A549 (cell line): ENCODE measurements around the gene SOD3. TPM values are rescaled to one million over a fixed set of nuclear protein-coding genes. Genes with fewer than 3 reads are reported as not detected.

Source experiments
- ATAC-seq, 2 experiments: fragments of 200-7000 bp in 1 of 2; fragments of >200 bp in 1 of 2; cut with Nextera tagmentation in 1 of 2; cut with Tn5 transposase in 1 of 2; 3 replicates each; pipeline versions ENCODE4 v1.8.0 to v1.9.1; 2018 to 2020; ENCODE audit warnings: mild to moderate bottlenecking in 1 of 2, moderate library complexity in 1 of 2
- CTCF ChIA-PET: fragments of 300-600 bp; sonication (Branson Sonifier 250); formaldehyde crosslinking; extraction: SDS; loops from one replicate; lab custom pipeline; 2021; ENCODE audit warnings: antibody characterized with exemption, inconsistent platforms; lab: Yijun Ruan, JAX
- POLR2A ChIA-PET: fragments of 350-600 bp; formaldehyde crosslinking; extraction: SDS; loops from one replicate; lab custom pipeline; 2021; ENCODE audit warnings: antibody characterized with exemption, inconsistent platforms; lab: Yijun Ruan, JAX
- DNase-seq, 2 experiments: peaks; one replicate each; pipeline versions ENCODE4 v3.0.0 to v3.0.0-alpha.2; 2011 to 2016; ENCODE audit warnings: low read depth in 1 of 2, low spot score in 1 of 2
- FAIRE-seq: peaks from 2 replicates; lab custom pipeline; 2011; peaks lifted over from hg19 to GRCh38; lab: Jason Lieb, UNC
- H3K27ac ChIP-seq, 2 experiments: fragments of >200 bp; sonication (Bioruptor Twin); formaldehyde crosslinking; 3 replicates each; pipeline ENCODE4 v1.5.1; 2016 to 2017
- H3K4me1 ChIP-seq: fragments of >200 bp; sonication (Bioruptor Twin); formaldehyde crosslinking; 3 replicates; pipeline ENCODE4 v1.6.1; 2016
- H3K4me2 ChIP-seq: fragments of >200 bp; sonication (Bioruptor Twin); formaldehyde crosslinking; 3 replicates; pipeline ENCODE4 v1.6.1; 2016
- H3K4me3 ChIP-seq: fragments of >200 bp; sonication (Bioruptor Twin); formaldehyde crosslinking; 3 replicates; pipeline ENCODE4 v1.5.1; 2016
- H3K9me3 ChIP-seq: fragments of >200 bp; sonication (Bioruptor Twin); formaldehyde crosslinking; 3 replicates; pipeline ENCODE4 v1.6.1; 2016
- CHD4 ChIP-seq: fragments of 200-600 bp; sonication (generic); IDR thresholded peaks from 2 replicates; pipeline ENCODE4 v1.6.1; 2016; ENCODE audit warnings: antibody characterized with exemption, mild to moderate bottlenecking, borderline replicate concordance
- EHF ChIP-seq: fragments of 250-450 bp; sonication (Bioruptor Pico); IDR thresholded peaks from 2 replicates; pipeline ENCODE4 v1.5.0; 2020; ENCODE audit warnings: mild to moderate bottlenecking
- EHMT2 ChIP-seq: fragments of 200-600 bp; sonication (generic); IDR thresholded peaks from 2 replicates; pipeline ENCODE4 v1.6.1; 2016; ENCODE audit warnings: antibody characterized with exemption, low read depth, mild to moderate bottlenecking, moderate library complexity
- ESRRA ChIP-seq: fragments of 150-350 bp; IDR thresholded peaks from 2 replicates; pipeline ENCODE4 v1.6.1; 2014; ENCODE audit warnings: mild to moderate bottlenecking, low read length, borderline replicate concordance
- FOSL2 ChIP-seq, 2 experiments: fragments of 450-650 bp in 1 of 2; fragments of >200 bp in 1 of 2; sonication (Bioruptor Twin) in 1 of 2; formaldehyde crosslinking; IDR thresholded peaks; 2 replicates each; pipeline versions ENCODE4 v1.5.0 to v1.6.1; 2016 to 2020; ENCODE audit warnings: mild to moderate bottlenecking in 1 of 2, moderate library complexity in 1 of 2
- HDAC2 ChIP-seq: fragments of 200-600 bp; sonication (generic); IDR thresholded peaks from 2 replicates; pipeline ENCODE4 v1.6.1; 2016
- HEYL ChIP-seq: fragments of 250-450 bp; sonication (Bioruptor Pico); IDR thresholded peaks from 2 replicates; pipeline ENCODE4 v1.8.0; 2021; ENCODE audit warnings: mild to moderate bottlenecking, moderate library complexity
- HOXB13 ChIP-seq: fragments of 250-450 bp; sonication (Bioruptor Pico); IDR thresholded peaks from 2 replicates; pipeline ENCODE4 v1.5.0; 2020; ENCODE audit warnings: low read depth, mild to moderate bottlenecking, moderate library complexity
- HOXB5 ChIP-seq: fragments of 250-450 bp; sonication (Bioruptor Pico); IDR thresholded peaks from 2 replicates; pipeline ENCODE4 v1.5.0; 2020; ENCODE audit warnings: mild to moderate bottlenecking, moderate library complexity
- JUN ChIP-seq, 2 experiments: fragments of >200 bp; sonication (Bioruptor Twin); formaldehyde crosslinking; IDR thresholded peaks; 2 replicates in 1 of 2; 3 replicates in 1 of 2; pipeline ENCODE4 v1.6.1; 2016 to 2017
- JUNB ChIP-seq: fragments of >200 bp; sonication (Bioruptor Twin); formaldehyde crosslinking; IDR thresholded peaks from 2 replicates; pipeline ENCODE4 v1.6.1; 2016
- KDM5A ChIP-seq: fragments of 200-600 bp; sonication (generic); IDR thresholded peaks from 2 replicates; pipeline ENCODE4 v1.6.1; 2016; ENCODE audit warnings: antibody characterized with exemption, mild to moderate bottlenecking
- MAFK ChIP-seq: fragments of 450-650 bp; IDR thresholded peaks from 2 replicates; pipeline ENCODE4 v1.6.1; 2014; ENCODE audit not compliant: partially characterized antibody
- MYC ChIP-seq: IDR thresholded peaks from 2 replicates; pipeline ENCODE4 v1.6.1; 2012; ENCODE audit warnings: mild to moderate bottlenecking, inconsistent platforms, low read length, improper control_type of control experiment, borderline replicate concordance
- NR3C1 ChIP-seq: fragments of >200 bp; sonication (Bioruptor Twin); formaldehyde crosslinking; IDR thresholded peaks from 3 replicates; pipeline ENCODE4 v1.6.1; 2017
- POLR2A ChIP-seq: IDR thresholded peaks from 2 replicates; pipeline ENCODE4 v1.6.1; 2012; ENCODE audit warnings: mild to moderate bottlenecking, low read length
- RAD21 ChIP-seq, 2 experiments: fragments of >200 bp in 1 of 2; sonication (Bioruptor Twin) in 1 of 2; formaldehyde crosslinking in 1 of 2; IDR thresholded peaks in 1 of 2; conservative IDR thresholded peaks in 1 of 2; 2 replicates in 1 of 2; 3 replicates in 1 of 2; pipeline ENCODE4 v1.6.1; 2012 to 2018; ENCODE audit warnings: inconsistent platforms in 1 of 2
- RARB ChIP-seq: fragments of 250-450 bp; sonication (Bioruptor Pico); IDR thresholded peaks from 2 replicates; pipeline ENCODE4 v1.8.0; 2021; ENCODE audit warnings: mild to moderate bottlenecking, moderate library complexity
- TFCP2L1 ChIP-seq: fragments of 250-450 bp; sonication (Bioruptor Pico); IDR thresholded peaks from 2 replicates; pipeline ENCODE4 v1.5.0; 2021; ENCODE audit warnings: mild to moderate bottlenecking
- ZC3H11A ChIP-seq: fragments of 450-650 bp; IDR thresholded peaks from 2 replicates; pipeline ENCODE4 v1.6.1; 2014; ENCODE audit warnings: antibody characterized with exemption, mild to moderate bottlenecking
- ZNF302 ChIP-seq: fragments of 250-450 bp; sonication (Bioruptor Pico); IDR thresholded peaks from 2 replicates; pipeline ENCODE4 v1.9.0; 2021; ENCODE audit warnings: inconsistent platforms, mild to moderate bottlenecking, moderate library complexity
- ZSCAN20 ChIP-seq: fragments of 250-450 bp; sonication (Bioruptor Pico); IDR thresholded peaks from 2 replicates; pipeline ENCODE4 v1.8.0; 2022; ENCODE audit warnings: mild to moderate bottlenecking, moderate library complexity
- WGBS: methylation state at CpG from one replicate; pipeline ENCODE4 v1.1.6; 2017; ENCODE audit errors: missing lambda C conversion rate; 5-methylcytosine and 5-hydroxymethylcytosine counted together
- polyA plus RNA-seq, 4 experiments: library from polyadenylated mRNA; depleted of rRNA in 3 of 4; stranded (reverse); fragments of >200 nt; fragmentation: RNase III in 1 of 4; extraction: RNeasy Plus Mini Kit Qiagen cat#74134 plus additional on column Dnase treatment in 1 of 4; gene quantifications; 2 replicates in 3 of 4; 3 replicates in 1 of 4; pipeline ENCODE4 v1.2.3, GENCODE V29; 2011 to 2017
- TF ChIP-seq, protein P1 (sequence below): fragments of >200 bp; sonication (Bioruptor Twin); formaldehyde crosslinking; IDR thresholded peaks from 3 replicates; pipeline ENCODE4 v1.6.1; 2016
- TF ChIP-seq, protein P2 (sequence below): fragments of 250-450 bp; sonication (Bioruptor Pico); IDR thresholded peaks from 2 replicates; pipeline ENCODE4 v1.5.0; 2021; ENCODE audit warnings: mild to moderate bottlenecking, moderate library complexity, borderline replicate concordance
- TF ChIP-seq, protein P3 (sequence below): fragments of >200 bp; sonication (Bioruptor Twin); formaldehyde crosslinking; IDR thresholded peaks from 3 replicates; pipeline ENCODE4 v1.5.1; 2016
- TF ChIP-seq, protein P4 (sequence below): IDR thresholded peaks from 2 replicates; pipeline ENCODE4 v1.6.1; 2012

SOD3 gene
- polyA plus RNA-seq, 2 of the 4 experiments (the other 2 are of a cell fraction), result not detected

DNA sequence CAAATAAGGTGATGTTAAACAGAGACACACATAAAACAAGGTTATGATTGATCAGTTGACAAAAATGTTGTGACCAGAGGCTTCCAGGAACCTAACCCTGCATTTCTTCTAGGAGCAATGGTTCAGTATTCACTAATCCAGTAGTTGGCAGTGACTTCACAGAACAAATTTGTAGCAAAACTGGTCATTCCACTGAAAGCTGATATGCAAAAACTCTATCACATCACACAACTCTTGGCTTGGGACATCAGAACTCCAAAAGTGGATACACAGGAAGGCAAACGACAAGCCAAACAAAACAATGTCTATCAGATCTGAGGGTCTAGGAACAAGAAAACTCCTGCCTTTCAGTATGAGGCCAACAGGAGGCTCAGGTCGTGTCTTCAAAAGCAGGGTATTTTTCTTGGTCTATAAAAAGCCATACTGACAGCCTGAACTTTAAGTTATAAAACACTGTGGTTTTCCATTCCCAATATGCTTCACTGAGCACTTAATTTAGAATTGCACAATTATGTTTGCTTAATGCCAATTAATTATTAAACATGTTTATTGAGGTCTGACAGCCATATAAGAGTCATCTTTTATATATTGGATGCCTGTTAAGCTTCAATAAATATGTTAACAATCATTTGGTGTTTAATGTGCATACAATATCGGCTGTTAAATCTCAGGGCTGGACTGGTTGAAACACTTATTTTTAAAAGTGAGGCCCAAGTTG lies 45.6 kb downstream of the SOD3 start:
- Histone ChIP-seq H3K27ac (no peak overlapping the region), H3K4me1 (no peaks in the 10 kb centered on the region), H3K4me2 (no peak overlapping the region), H3K4me3 (no peak overlapping the region), H3K9me3 (no peaks in the 10 kb centered on the region)
- ChIA-PET CTCF (no interaction called here), POLR2A (no interaction called here)
- TF ChIP-seq NR3C1, result no peak
- TF ChIP-seq, protein P1, sequence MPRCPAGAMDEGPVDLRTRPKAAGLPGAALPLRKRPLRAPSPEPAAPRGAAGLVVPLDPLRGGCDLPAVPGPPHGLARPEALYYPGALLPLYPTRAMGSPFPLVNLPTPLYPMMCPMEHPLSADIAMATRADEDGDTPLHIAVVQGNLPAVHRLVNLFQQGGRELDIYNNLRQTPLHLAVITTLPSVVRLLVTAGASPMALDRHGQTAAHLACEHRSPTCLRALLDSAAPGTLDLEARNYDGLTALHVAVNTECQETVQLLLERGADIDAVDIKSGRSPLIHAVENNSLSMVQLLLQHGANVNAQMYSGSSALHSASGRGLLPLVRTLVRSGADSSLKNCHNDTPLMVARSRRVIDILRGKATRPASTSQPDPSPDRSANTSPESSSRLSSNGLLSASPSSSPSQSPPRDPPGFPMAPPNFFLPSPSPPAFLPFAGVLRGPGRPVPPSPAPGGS, result no peak
- TF ChIP-seq RAD21 (conservative IDR thresholded peaks at IDR 0.05 in 1 of 2, IDR thresholded peaks at IDR 0.05 in 1 of 2), result no peak
- TF ChIP-seq HEYL (CRISPR knock-in tag), result no peak
- TF ChIP-seq ZNF302, result no peak
- TF ChIP-seq POLR2A, result no peak
- TF ChIP-seq JUNB, result no peak
- TF ChIP-seq EHMT2, result no peak
- TF ChIP-seq KDM5A, result no peak
- TF ChIP-seq MYC, result no peak
- no peak for TF ChIP-seq RARB (CRISPR knock-in tag)
- TF ChIP-seq, protein P2, sequence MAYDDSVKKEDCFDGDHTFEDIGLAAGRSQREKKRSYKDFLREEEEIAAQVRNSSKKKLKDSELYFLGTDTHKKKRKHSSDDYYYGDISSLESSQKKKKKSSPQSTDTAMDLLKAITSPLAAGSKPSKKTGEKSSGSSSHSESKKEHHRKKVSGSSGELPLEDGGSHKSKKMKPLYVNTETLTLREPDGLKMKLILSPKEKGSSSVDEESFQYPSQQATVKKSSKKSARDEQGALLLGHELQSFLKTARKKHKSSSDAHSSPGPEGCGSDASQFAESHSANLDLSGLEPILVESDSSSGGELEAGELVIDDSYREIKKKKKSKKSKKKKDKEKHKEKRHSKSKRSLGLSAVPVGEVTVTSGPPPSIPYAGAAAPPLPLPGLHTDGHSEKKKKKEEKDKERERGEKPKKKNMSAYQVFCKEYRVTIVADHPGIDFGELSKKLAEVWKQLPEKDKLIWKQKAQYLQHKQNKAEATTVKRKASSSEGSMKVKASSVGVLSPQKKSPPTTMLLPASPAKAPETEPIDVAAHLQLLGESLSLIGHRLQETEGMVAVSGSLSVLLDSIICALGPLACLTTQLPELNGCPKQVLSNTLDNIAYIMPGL, result no peak
- no peak for TF ChIP-seq ZSCAN20
- TF ChIP-seq EHF (CRISPR knock-in tag), result no peak
- TF ChIP-seq HOXB13 (CRISPR knock-in tag), result no peak
- TF ChIP-seq HDAC2, result no peak
- no peak for TF ChIP-seq FOSL2 (IDR thresholded peaks at IDR 0.05)
- TF ChIP-seq FOSL2 (CRISPR knock-in tag; IDR thresholded peaks at IDR 0.05), result no peak
- TF ChIP-seq, protein P3, sequence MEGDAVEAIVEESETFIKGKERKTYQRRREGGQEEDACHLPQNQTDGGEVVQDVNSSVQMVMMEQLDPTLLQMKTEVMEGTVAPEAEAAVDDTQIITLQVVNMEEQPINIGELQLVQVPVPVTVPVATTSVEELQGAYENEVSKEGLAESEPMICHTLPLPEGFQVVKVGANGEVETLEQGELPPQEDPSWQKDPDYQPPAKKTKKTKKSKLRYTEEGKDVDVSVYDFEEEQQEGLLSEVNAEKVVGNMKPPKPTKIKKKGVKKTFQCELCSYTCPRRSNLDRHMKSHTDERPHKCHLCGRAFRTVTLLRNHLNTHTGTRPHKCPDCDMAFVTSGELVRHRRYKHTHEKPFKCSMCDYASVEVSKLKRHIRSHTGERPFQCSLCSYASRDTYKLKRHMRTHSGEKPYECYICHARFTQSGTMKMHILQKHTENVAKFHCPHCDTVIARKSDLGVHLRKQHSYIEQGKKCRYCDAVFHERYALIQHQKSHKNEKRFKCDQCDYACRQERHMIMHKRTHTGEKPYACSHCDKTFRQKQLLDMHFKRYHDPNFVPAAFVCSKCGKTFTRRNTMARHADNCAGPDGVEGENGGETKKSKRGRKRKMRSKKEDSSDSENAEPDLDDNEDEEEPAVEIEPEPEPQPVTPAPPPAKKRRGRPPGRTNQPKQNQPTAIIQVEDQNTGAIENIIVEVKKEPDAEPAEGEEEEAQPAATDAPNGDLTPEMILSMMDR, result no peak
- TF ChIP-seq HOXB5 (CRISPR knock-in tag), result no peak
- no peak for FAIRE-seq
- 75% methylated on average over 3 of the region's 3 CpGs for WGBS
- ATAC-seq, result no peak
- DNase-seq, result no peak

DNA sequence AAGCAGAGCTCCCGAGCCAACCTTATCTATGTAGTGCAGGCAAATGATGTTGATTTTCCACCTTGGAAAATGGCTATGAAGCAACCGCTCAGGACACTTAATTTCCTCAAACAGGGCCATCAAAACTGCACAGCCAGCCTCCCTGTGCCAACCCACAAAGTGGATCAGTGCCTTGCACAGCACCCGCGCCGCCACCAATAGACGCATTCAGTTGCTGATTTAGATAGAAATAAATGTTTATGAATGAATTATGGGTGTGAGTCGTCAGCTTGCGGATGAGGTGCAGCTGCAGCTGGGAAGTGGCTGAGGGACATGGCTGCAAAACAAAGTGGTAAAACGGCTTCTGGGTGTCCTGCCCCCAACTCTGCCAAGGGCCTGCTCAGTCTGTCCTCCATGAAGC lies 47.0 kb downstream of the SOD3 start:
- CTCF ChIA-PET, result no interaction called here
- POLR2A ChIA-PET, result no interaction called here
- no peak overlapping the region for H3K4me3 ChIP-seq
- FAIRE-seq, result no peak
- DNase-seq, result no peak
- no peaks in the 10 kb centered on the region for H3K4me1 ChIP-seq
- no peak for ATAC-seq
- no peak overlapping the region for H3K27ac ChIP-seq
- TF ChIP-seq MAFK (no peak), ESRRA (no peak), ZC3H11A (no peak), JUN (IDR thresholded peaks at IDR 0.05) (no peak), TFCP2L1 (CRISPR knock-in tag) (no peak), CHD4 (no peak)
- TF ChIP-seq, protein P4, sequence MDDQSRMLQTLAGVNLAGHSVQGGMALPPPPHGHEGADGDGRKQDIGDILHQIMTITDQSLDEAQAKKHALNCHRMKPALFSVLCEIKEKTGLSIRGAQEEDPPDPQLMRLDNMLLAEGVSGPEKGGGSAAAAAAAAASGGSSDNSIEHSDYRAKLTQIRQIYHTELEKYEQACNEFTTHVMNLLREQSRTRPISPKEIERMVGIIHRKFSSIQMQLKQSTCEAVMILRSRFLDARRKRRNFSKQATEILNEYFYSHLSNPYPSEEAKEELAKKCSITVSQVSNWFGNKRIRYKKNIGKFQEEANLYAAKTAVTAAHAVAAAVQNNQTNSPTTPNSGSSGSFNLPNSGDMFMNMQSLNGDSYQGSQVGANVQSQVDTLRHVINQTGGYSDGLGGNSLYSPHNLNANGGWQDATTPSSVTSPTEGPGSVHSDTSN, result no peak
- no peak overlapping the region for H3K4me2 ChIP-seq
- no peaks in the 10 kb centered on the region for H3K9me3 ChIP-seq
- 83% methylated on average over 9 of the region's 9 CpGs for WGBS
